ENCODE measurements around the gene LRRC31.

Gene LRRC31

DNA sequence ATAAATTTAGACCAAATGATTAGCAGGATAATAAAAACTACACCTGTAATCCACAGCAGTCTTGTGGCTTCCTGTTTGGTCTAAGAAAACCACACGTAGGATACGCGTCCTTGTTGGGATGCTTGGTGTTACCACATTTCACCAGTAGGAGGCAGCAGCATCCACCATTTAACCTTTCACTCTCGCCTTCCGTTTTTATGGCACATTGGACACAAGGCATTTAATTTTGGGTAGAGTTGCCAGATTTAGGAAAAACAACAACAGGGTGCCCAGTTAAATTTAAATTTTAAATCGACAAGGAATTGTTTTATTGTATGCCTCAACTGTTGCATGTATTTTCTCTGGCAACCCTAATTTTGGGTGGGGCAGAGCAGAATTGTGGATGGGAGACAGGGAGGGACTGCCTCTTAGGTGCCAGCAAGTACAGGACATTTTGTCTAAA lies 6.3 kb downstream of the LRRC31 start:
- peak; percentile 21 to 34 for DNase-seq (ENCODE audit: low read depth in 2 of 2)

GRCh38 chr3:169861871-169862270 lies 7.9 kb downstream of the LRRC31 start:
- DNase-seq (ENCODE audit: low read depth in 2 of 2), result no peak

DNA sequence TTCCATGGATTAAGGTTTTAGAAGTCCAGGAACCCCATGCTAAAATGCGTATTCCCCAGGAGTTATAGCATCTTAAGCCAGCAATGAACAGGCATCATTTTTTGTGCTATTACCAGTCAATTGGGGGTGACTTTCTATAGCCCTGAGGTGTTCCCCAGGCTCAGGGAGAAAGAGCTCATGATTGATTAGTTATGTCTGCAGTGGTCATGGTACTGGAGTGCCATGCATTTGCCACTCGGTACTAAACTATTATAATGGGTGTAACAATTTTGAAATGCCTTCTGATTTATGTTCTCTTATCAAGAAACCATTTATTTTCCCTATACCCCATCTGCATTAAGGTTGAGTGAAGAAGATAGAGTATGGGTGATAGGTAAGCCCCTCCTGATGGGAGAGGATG lies 11.9 kb downstream of the LRRC31 start:
- no peak for DNase-seq (ENCODE audit: low read depth in 2 of 2)

DNA sequence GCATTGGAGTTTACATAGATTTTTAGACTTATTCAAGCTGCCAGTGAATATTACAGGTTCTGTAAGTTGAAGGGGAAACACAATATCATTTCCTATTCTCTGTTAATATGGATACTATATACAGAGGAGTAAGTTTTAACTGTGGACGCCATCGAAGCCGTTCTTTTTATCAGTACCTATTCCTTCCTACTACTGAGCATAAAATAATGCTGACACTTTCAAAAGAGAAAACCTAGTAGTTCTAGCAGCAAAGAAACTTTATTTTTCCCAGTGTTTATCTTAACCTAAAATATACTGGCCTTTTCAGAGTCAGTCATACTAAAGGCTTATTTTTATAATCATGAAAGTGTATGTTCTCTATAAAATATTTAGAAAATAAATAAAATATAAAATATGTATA lies 14.2 kb downstream of the LRRC31 start:
- DNase-seq (ENCODE audit: low read depth in 2 of 2), result no peak

DNA sequence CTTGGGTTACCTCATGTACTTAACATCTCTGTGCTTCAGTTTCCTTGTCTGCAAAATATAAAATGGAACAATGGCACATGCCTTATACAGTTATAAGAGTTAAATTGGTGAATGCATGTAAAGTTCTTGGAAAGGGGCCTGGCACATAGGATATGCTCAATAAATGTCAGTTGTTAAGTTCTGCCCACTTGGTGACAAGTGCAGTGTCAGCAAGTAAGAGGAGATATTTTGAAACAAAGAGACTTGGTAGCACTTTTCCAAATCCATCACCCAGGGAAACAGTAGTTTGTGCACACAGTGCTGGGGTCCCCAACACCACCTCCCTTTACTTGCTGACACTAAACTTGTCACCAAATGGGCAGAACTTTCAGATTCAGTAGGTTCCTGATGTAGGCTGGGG lies 19.1 kb downstream of the LRRC31 start:
- DNase-seq (ENCODE audit: low read depth in 2 of 2), result no peak

GRCh38 chr3:169848741-169849140 lies 21.0 kb downstream of the LRRC31 start:
- no peak for DNase-seq (ENCODE audit: low read depth in 2 of 2)

GRCh38 chr3:169847896-169848295 lies 21.8 kb downstream of the LRRC31 start:
- no peak for DNase-seq (ENCODE audit: low read depth in 2 of 2)

GRCh38 chr3:169846458-169847193 lies 23.1 kb downstream of the LRRC31 start:
- DNase-seq (ENCODE audit: low read depth in 2 of 2), result no peak

GRCh38 chr3:169842960-169843359 lies 26.8 kb downstream of the LRRC31 start:
- no peak for DNase-seq (ENCODE audit: low read depth in 2 of 2)

DNA sequence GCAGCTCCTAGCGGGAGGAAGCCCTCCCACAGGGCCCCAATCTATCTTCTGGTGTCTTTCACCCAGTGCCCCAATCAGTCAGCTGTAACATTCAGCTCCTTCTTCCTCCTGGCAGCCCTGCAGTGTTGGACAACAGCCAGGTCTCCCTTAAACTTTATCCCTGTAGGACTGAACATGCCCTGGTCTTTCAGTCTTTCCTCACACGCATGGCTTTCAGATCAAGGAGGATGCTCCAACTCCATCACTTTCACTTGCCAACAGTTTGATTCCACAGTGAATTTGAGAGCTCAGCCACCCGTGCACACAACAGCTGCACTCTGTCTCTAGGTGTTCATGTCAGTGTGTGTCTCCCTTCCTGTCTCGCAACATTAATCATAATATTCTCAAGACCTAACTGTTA lies 28.6 kb downstream of the LRRC31 start:
- DNase-seq (ENCODE audit: low read depth in 2 of 2), result no peak

- DNase-seq (ENCODE audit: low read depth in 2 of 2), result no peak
These were observed 31.2 kb downstream of the LRRC31 start for GRCh38 chr3:169838511-169839030.

GRCh38 chr3:169836942-169837275 lies 32.8 kb downstream of the LRRC31 start:
- no peak for DNase-seq (ENCODE audit: low read depth in 2 of 2)

DNA sequence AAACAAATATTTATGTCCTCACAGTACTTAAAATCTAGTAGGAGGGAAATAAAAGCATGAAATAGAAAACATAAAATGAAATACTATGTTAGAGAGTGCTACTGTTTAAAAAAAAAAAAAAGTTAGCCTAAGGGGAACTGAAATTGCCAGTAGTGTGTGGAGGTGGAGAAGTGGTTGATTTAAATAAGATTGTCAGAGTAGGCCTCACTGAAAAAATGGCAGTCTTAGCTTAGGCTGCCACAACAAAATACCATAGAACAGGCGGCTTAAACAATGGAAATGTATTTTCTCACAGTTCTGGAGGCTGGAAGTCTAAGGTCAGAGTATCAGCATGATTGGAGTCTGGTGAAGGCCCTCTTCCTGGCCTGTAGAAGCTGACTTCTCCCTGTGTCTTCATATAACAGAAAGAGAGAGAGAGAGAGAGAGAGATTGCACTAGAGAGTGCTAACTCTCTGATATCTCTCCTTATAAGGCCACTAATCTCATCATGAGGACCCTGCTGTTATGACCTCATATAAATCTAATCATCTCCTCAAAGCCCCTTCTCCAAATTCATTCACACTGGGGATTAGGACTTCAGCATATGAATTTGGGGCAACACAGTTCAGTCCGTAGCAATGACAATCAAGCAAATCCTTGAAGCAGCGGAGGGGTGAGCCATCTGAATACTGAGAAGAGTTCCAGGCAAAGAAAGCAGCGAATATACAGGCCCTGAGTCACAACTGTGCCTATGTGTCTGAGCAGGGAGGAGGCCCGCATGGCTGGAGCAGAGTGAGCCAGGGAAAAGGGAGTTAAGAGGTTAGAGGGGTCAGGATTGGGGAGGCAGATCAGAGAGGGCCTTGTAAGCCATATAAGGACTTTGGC lies 33.4 kb downstream of the LRRC31 start:
- no peak for DNase-seq (ENCODE audit: low read depth in 2 of 2)

GRCh38 chr3:169835533-169835932 lies 34.2 kb downstream of the LRRC31 start:
- no peak for DNase-seq (ENCODE audit: low read depth in 2 of 2)

- no peak for DNase-seq (ENCODE audit: low read depth in 2 of 2)
These were observed 42.0 kb downstream of the LRRC31 start for GRCh38 chr3:169827712-169828111.

DNA sequence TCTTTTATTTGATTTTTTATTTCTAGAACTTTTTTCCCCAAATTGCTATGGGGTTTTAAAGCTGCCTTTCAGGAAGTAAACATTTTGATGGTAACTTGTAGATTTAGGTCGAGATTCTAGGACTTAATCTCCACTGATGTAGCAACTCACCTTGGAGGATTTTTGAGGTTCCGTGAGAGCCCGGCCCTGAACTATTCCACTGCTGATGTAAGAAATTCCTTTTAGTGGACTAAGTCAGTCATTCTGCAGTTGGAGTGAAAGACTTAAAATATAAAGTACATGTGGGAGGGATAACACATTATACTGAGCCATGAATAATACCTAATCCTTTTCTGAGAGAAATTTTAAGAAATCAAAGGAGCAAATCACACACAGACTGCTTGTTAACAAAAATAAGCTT lies 44.4 kb downstream of the LRRC31 start:
- DNase-seq (ENCODE audit: low read depth in 2 of 2), result no peak

DNA sequence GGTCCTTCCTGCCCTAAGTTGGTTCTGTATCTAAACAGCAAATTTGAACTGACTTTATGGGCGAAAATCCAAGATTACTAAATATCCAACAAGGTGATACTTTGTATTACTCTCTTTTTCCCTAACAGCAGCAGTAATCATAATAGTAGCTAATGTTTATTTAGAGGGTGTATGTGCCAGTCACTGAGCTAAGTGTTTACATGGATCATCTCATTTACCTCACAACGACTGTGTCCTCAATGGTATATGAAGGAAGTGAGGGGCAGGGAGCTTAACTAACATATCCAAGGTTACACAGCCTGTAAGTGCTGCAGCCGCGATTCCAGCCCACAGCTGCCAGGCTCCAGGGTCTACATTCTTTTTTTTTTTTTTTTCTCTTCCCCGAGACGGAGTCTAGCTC lies 46.8 kb downstream of the LRRC31 start:
- DNase-seq (ENCODE audit: low read depth in 2 of 2), result no peak

DNA sequence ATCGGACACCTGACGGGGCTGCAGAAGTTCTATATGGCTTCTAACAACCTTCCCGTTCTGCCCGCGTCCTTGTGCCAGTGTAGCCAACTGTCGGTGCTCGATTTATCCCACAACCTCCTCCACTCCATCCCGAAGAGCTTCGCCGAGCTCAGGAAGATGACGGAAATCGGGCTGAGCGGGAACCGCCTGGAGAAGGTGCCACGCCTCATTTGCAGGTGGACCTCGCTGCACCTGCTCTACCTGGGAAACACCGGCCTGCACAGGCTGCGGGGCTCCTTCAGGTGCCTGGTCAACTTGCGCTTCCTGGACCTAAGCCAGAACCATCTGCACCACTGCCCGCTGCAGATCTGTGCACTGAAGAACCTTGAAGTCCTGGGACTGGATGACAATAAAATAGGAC lies 47.2 kb downstream of the LRRC31 start:
- DNase-seq (ENCODE audit: low read depth in 2 of 2), result no peak

GRCh38 chr3:169822091-169822490 lies 47.6 kb downstream of the LRRC31 start:
- no peak for DNase-seq (ENCODE audit: low read depth in 2 of 2)

GRCh38 chr3:169818316-169818715 lies 51.4 kb downstream of the LRRC31 start:
- DNase-seq (ENCODE audit: low read depth in 2 of 2), result no peak

- DNase-seq (ENCODE audit: low read depth in 2 of 2), result no peak
These were observed 54.1 kb downstream of the LRRC31 start for GRCh38 chr3:169815590-169816150.

GRCh38 chr3:169813757-169814517 lies 55.8 kb downstream of the LRRC31 start:
- DNase-seq (ENCODE audit: low read depth in 2 of 2), result peak in 1 of 2 donors; percentile 44

Measured in stimulated activated CD4-positive, alpha-beta T cell treated with anti-CD3 and anti-CD28 coated beads, Interleukin-1b, Interleukin-23, amount 100 ng/mL, for 1 hour (primary cell).